ENCODE data around the gene SDHB.

- TF ChIP-seq POLR2A (IDR thresholded peaks at IDR 0.05) (no peak), CTCF (IDR thresholded peaks at IDR 0.05 in 4 of 5, conservative IDR thresholded peaks at IDR 0.05 in 1 of 5) (no peak)
These were observed 54.0 kb downstream of the SDHB start for GRCh38 chr1:16999863-17000262.

Data from gastrocnemius medialis (tissue), 4 donors.